ENCODE data around the gene TANGO6. TPM values are rescaled to one million over a fixed set of nuclear protein-coding genes. Genes with fewer than 3 reads are reported as not detected.
"Not testable (repeated sequence)": the region's sequence is repeated elsewhere in the genome, so short reads cannot be mapped to it uniquely, and the experiment has no call there.

Gene TANGO6
- total and polyA plus RNA-seq, 5 experiments from 2014 or later = 12.7 to 34.8 (median 16.1) TPM

GRCh38 chr16:69048328-69049120 lies 205.2 kb downstream of the TANGO6 start:
- Mint-ChIP-seq H3K4me1 (no peaks in the 10 kb centered on the region), H3K27ac (no peak overlapping the region), H3K36me3 (peaks cover 0 to 46% (median 7%) of the 10 kb centered on the region in 3 donors), H3K27me3 (no peaks in the 10 kb centered on the region), H3K9me3 (no peaks in the 10 kb centered on the region), H3K4me3 (no peak overlapping the region)
- ATAC-seq (no peak), DNase-seq (no peak)
- POLR2A ChIA-PET = interaction anchor here (0.6 kb wide), 1 partner anchor 56 kb away, joined by 4 read pairs; no protein-coding TSS in a partner anchor

GRCh38 chr16:69049146-69049545 lies 205.8 kb downstream of the TANGO6 start:
- H3K36me3 Mint-ChIP-seq = peaks cover 0 to 42% (median 4%) of the 10 kb centered on the region in 3 donors
- no peaks in the 10 kb centered on the region for H3K4me1 Mint-ChIP-seq
- H3K27me3 Mint-ChIP-seq = no peaks in the 10 kb centered on the region
- peak overlapping the region in 1 of 10 donors; percentile 28 for H3K27ac Mint-ChIP-seq
- no peak overlapping the region for H3K4me3 Mint-ChIP-seq
- ATAC-seq = no peak
- POLR2A ChIA-PET = no interaction called here
- no peaks in the 10 kb centered on the region for H3K9me3 Mint-ChIP-seq
- DNase-seq = no peak

DNA sequence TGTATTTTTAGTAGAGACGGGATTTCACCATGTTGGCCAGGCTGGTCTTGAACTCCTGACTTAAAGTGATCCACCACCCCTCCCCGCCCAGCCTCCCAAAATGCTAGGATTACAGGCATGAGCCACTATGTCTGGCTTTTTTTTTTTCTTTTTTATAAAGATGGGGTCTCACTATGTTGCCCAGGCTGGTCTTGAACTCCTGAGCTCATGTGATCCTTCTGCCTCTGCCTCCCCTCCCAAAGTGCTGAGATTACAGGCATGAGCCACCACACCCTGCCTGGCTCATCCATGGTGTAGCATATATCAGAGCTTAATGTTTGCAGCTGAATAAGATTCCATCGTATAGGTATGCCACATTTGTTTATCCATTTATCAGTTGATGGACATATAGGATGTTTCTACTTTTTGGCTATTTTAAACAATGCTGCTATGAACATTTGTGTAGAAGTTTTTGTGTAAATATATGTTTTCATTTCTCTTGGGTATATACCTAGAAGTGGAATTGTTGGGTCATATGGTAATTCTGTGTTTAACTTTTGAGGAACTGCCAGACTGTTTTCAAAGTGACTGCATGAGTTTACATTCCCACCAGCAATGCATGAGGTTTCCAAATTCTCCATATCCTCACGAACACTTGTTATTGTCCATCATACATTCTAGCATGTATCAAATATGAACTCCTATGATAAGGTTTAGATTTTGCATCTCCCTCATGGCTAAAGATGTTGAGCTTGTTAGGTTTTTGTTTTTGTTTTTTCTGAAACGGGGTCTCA lies 206.5 kb downstream of the TANGO6 start:
- H3K27ac Mint-ChIP-seq = no peak overlapping the region
- no peak for DNase-seq
- H3K36me3 Mint-ChIP-seq = peaks cover 0 to 38% (median 4%) of the 10 kb centered on the region in 3 donors
- H3K4me3 Mint-ChIP-seq = no peak overlapping the region
- H3K9me3 Mint-ChIP-seq = no peaks in the 10 kb centered on the region
- H3K27me3 Mint-ChIP-seq = no peaks in the 10 kb centered on the region
- no peaks in the 10 kb centered on the region for H3K4me1 Mint-ChIP-seq
- POLR2A ChIA-PET = no interaction called here
- no peak for ATAC-seq

- POLR2A ChIA-PET, H3K9me3 Mint-ChIP-seq, H3K27me3 Mint-ChIP-seq, H3K4me1 Mint-ChIP-seq, DNase-seq, H3K4me3 Mint-ChIP-seq, ATAC-seq: not testable (repeated sequence)
- H3K27ac Mint-ChIP-seq = peak overlapping the region in 1 of 10 donors; percentile 53
- H3K36me3 Mint-ChIP-seq = peaks cover 0 to 35% (median 4%) of the 10 kb centered on the region in 3 donors
Observed at GRCh38 chr16:69051517-69051830, 208.1 kb downstream of the TANGO6 start.

DNA sequence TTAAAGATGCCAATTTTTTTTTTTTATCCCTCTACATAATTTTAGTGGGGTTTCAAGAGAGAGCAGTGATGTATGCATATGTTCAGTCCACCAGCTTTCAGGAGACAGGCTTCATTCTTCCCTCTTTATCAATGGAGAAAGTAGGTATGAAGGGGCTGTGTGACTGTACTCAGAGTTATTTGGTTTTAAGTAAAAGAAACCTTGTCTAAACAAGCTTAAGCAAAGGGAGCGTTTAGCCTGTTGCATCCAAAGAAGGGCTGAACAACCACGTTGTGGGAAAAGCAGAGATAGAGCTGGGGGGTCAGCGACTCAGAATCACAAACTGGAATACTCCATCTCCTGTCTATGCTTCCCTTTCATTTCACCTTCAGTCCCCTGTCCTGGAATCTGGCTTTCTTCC lies 211.7 kb downstream of the TANGO6 start:
- POLR2A ChIA-PET = interaction anchor here (0.7 kb wide), 2 partner anchors 10 to 89 kb away, joined by 4 to 6 read pairs; no protein-coding TSS in a partner anchor
- no peaks in the 10 kb centered on the region for H3K4me1 Mint-ChIP-seq
- no peaks in the 10 kb centered on the region for H3K9me3 Mint-ChIP-seq
- no peaks in the 10 kb centered on the region for H3K27me3 Mint-ChIP-seq
- DNase-seq (no peak), ATAC-seq (no peak)
- H3K27ac Mint-ChIP-seq = no peak overlapping the region
- peaks cover 0 to 28% (median 11%) of the 10 kb centered on the region in 3 donors for H3K36me3 Mint-ChIP-seq
- no peak overlapping the region for H3K4me3 Mint-ChIP-seq

- no peak for ATAC-seq
- Mint-ChIP-seq H3K4me1 (no peaks in the 10 kb centered on the region), H3K9me3 (no peaks in the 10 kb centered on the region), H3K27ac (peak overlapping the region in 1 of 10 donors; percentile 43), H3K4me3 (no peak overlapping the region), H3K27me3 (no peaks in the 10 kb centered on the region), H3K36me3 (peaks cover 0 to 27% (median 8%) of the 10 kb centered on the region in 3 donors)
- POLR2A ChIA-PET = no interaction called here
- DNase-seq = no peak
Observed at GRCh38 chr16:69055980-69056379, 212.6 kb downstream of the TANGO6 start.

DNA sequence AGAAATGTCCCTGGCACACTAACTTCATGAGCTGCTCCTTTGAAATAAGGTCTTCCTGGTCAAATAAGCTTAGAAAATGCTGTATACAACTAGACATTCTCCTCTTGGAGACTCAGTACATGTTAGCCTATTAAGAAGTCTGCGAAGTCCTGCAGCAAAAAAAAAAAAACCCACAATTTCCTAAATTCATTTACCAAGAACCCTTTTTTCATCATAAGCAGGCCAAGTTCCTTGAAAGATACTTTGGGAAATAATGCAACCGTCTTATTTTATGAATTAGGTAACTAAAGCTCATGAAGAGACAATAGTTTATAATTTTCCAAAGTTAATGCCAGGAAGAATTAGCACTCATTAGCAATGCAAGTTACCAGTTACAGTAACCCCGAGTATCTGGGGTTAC lies 213.1 kb downstream of the TANGO6 start:
- Mint-ChIP-seq H3K9me3 (no peaks in the 10 kb centered on the region), H3K4me3 (no peak overlapping the region), H3K27ac (no peak overlapping the region), H3K4me1 (no peaks in the 10 kb centered on the region), H3K27me3 (no peaks in the 10 kb centered on the region), H3K36me3 (peaks cover 0 to 26% (median 8%) of the 10 kb centered on the region in 3 donors)
- POLR2A ChIA-PET = no interaction called here
- ATAC-seq = no peak
- no peak for DNase-seq

DNA sequence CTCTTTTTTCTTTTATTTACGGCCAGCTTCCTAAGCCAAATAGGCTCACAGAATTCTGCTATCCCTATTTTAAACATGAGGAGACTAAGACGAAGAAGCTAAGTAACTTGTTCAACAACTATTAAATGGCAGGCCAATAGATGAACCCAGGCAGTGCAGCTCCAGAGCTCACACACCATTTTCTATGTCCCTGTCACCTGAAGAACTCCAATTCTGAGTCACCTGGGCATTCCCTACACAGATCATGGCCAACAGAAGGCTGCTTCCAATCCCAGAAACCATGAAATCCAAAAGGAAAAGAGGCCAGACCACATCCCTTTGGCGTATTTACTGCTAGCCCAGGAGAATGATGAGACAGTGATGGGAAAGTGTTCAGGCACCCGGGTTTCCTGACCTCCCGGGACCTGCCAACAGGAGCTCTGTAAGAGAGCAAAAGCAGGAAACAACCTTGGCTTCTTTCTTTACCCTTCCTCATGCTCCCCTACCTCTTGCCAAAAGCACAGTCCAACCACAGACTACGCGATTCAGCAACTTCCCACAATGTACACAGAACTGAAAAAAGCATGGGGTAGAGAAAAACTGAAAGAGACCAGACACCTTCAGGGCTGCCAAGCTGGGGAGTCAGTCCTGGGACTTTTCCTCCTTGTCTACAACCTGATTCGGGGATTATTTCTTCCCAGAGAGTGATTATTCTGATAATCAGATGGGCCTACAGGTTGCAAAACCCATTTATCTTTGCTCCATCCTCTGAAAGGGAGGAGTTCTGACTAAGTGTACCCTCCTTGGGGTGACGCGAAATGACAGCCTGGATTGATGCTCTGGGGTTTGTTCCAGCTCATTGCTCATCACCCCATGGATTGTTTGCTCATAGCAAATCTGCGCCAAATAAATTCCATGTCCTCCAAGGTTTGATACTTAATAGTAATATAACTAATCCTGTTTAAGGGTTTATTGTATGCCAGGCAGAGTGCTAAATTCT lies 214.4 kb downstream of the TANGO6 start:
- Mint-ChIP-seq H3K27ac (no peak overlapping the region), H3K27me3 (no peaks in the 10 kb centered on the region), H3K9me3 (no peaks in the 10 kb centered on the region), H3K36me3 (peaks cover 0 to 30% (median 8%) of the 10 kb centered on the region in 3 donors), H3K4me3 (no peak overlapping the region), H3K4me1 (no peaks in the 10 kb centered on the region)
- DNase-seq = no peak
- POLR2A ChIA-PET = no interaction called here
- ATAC-seq = no peak

DNA sequence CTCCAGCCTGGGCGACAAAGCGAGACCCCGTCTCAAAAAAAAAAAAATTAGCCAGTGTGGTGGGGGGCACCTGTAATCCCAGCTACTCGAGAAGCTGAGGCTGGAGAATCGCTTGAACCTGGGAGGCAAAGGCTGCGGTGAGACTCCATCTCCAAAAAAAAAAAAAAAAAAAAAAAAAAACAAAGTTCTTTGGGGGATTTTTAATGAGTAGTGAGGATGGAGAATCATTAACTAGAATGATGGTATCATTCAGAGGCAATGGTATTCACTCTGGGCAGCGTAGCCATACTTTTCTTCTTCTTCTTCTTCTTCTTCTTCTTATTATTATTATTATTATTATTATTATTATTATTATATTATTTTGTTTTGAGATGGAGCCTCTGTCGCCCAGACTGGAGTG lies 220.2 kb downstream of the TANGO6 start:
- H3K27me3 Mint-ChIP-seq, H3K4me1 Mint-ChIP-seq, ATAC-seq, H3K9me3 Mint-ChIP-seq, H3K27ac Mint-ChIP-seq, DNase-seq, H3K4me3 Mint-ChIP-seq: not testable (repeated sequence)
- POLR2A ChIA-PET = interaction anchor here (0.7 kb wide), 1 partner anchor 613 kb away, joined by 4 read pairs; no protein-coding TSS in a partner anchor
- peaks cover 0 to 38% (median 13%) of the 10 kb centered on the region in 3 donors for H3K36me3 Mint-ChIP-seq

- no peak for ATAC-seq
- H3K4me3 Mint-ChIP-seq = no peak overlapping the region
- H3K36me3 Mint-ChIP-seq = peaks cover 0 to 41% (median 13%) of the 10 kb centered on the region in 3 donors
- DNase-seq = no peak
- H3K4me1 Mint-ChIP-seq = no peaks in the 10 kb centered on the region
- POLR2A ChIA-PET = no interaction called here
- H3K27ac Mint-ChIP-seq = no peak overlapping the region
- no peaks in the 10 kb centered on the region for H3K9me3 Mint-ChIP-seq
- no peaks in the 10 kb centered on the region for H3K27me3 Mint-ChIP-seq
Observed at GRCh38 chr16:69064124-69064763, 220.9 kb downstream of the TANGO6 start.

- DNase-seq = no peak
- H3K9me3 Mint-ChIP-seq = no peaks in the 10 kb centered on the region
Observed at GRCh38 chr16:69064764-69065313, 221.5 kb downstream of the TANGO6 start.

GRCh38 chr16:69069504-69069903 lies 226.2 kb downstream of the TANGO6 start:
- peak overlapping the region in 1 of 10 donors; percentile 52 for H3K27ac Mint-ChIP-seq
- no peak overlapping the region for H3K4me3 Mint-ChIP-seq

More at GRCh38 chr16:69064764-69065313, 221.5 kb downstream of the TANGO6 start:
- POLR2A ChIA-PET = interaction anchor here (0.5 kb wide), 1 partner anchor 10 kb away, joined by 4 read pairs; no protein-coding TSS in a partner anchor
- Mint-ChIP-seq H3K27ac (no peak overlapping the region), H3K27me3 (no peaks in the 10 kb centered on the region), H3K4me1 (no peaks in the 10 kb centered on the region), H3K36me3 (peaks cover 0 to 42% (median 9%) of the 10 kb centered on the region in 3 donors), H3K4me3 (no peak overlapping the region)
- no peak for ATAC-seq

More at GRCh38 chr16:69069504-69069903, 226.2 kb downstream of the TANGO6 start:
- Mint-ChIP-seq H3K9me3 (no peaks in the 10 kb centered on the region), H3K4me1 (peaks cover 0 to 2% (median 0%) of the 10 kb centered on the region in 4 donors), H3K36me3 (peaks cover 0 to 27% (median 7%) of the 10 kb centered on the region in 3 donors), H3K27me3 (no peaks in the 10 kb centered on the region)
- no peak for ATAC-seq
- DNase-seq = no peak
- POLR2A ChIA-PET = no interaction called here

Data from naive thymus-derived CD8-positive, alpha-beta T cell (primary cell).